H1 (cell line): ENCODE data around the gene RBM6. TPM values are rescaled to one million over a fixed set of nuclear protein-coding genes. Genes with fewer than 3 reads are reported as not detected.

Experiments used
- CTCF ChIA-PET: fragments of 300-600 bp; sonication (Branson Sonifier 250); formaldehyde crosslinking; loops from one replicate; lab custom pipeline; 2021; ENCODE audit not compliant: partially characterized antibody; lab: Charles Lee
- POLR2A ChIA-PET: fragments of 300-600 bp; sonication (Branson Sonifier 250); formaldehyde crosslinking; loops from one replicate; lab custom pipeline; 2021; ENCODE audit warnings: inconsistent platforms; ENCODE audit not compliant: partially characterized antibody; lab: Charles Lee
- DNase-seq, 2 experiments: peaks; one replicate each; pipeline versions ENCODE4 v3.0.0 to v3.0.0-alpha.2; 2010 to 2022; ENCODE audit warnings: low spot score in 2 of 2, low read depth in 1 of 2, mixed read lengths in 1 of 2
- FAIRE-seq: peaks from 2 replicates; lab custom pipeline; 2011; peaks lifted over from hg19 to GRCh38; lab: Jason Lieb, UNC
- H2AFZ ChIP-seq: 2 replicates; pipeline ENCODE4 v1.8.1; 2012; ENCODE audit warnings: low read length, inconsistent platforms
- H2AK5ac ChIP-seq: 2 replicates; pipeline ENCODE4 v1.6.1; 2013; ENCODE audit warnings: low read depth, low read length
- H2BK120ac ChIP-seq: replicated peaks from 2 replicates; pipeline ENCODE3; 2013; ENCODE audit warnings: low read depth, low read length, inconsistent platforms
- H2BK12ac ChIP-seq: 2 replicates; pipeline ENCODE4 v1.6.1; 2013; ENCODE audit warnings: low read depth, low read length
- H2BK15ac ChIP-seq: 2 replicates; pipeline ENCODE4 v1.6.1; 2013; ENCODE audit warnings: low read length
- H2BK20ac ChIP-seq: 2 replicates; pipeline ENCODE4 v1.6.1; 2013; ENCODE audit warnings: low read length
- H2BK5ac ChIP-seq: 2 replicates; pipeline ENCODE4 v1.6.1; 2013; ENCODE audit warnings: low read depth, low read length
- H3K14ac ChIP-seq: 2 replicates; pipeline ENCODE4 v1.6.1; 2013; ENCODE audit warnings: inconsistent platforms; ENCODE audit not compliant: insufficient read length
- H3K18ac ChIP-seq: 2 replicates; pipeline ENCODE4 v1.6.1; 2013; ENCODE audit warnings: low read length; ENCODE audit errors: extremely low read depth
- H3K23ac ChIP-seq: 2 replicates; pipeline ENCODE4 v1.6.1; 2013; ENCODE audit warnings: inconsistent platforms; ENCODE audit not compliant: insufficient read length
- H3K23me2 ChIP-seq: 2 replicates; pipeline ENCODE4 v1.6.1; 2013; ENCODE audit warnings: low read depth, low read length
- H3K27ac ChIP-seq: 2 replicates; pipeline ENCODE4 v1.6.1; 2011; ENCODE audit warnings: low read depth, low read length, inconsistent platforms
- H3K27me3 ChIP-seq, 4 experiments: replicated peaks in 1 of 4; 1 replicate in 1 of 4; 2 replicates in 3 of 4; pipeline versions ENCODE4 v1.6.1 to v1.8.1; 2011 to 2013; ENCODE audit warnings: low read length in 3 of 4, mild to moderate bottlenecking in 3 of 4, inconsistent platforms in 2 of 4, mixed read lengths in 2 of 4, moderate library complexity in 1 of 4; ENCODE audit not compliant: control insufficient read depth in 3 of 4, insufficient read depth in 3 of 4; ENCODE audit errors: extremely low read depth in 1 of 4
- H3K36me3 ChIP-seq, 4 experiments: 2 replicates each; pipeline versions ENCODE4 v1.6.1 to v1.8.1; 2011 to 2013; ENCODE audit warnings: mild to moderate bottlenecking in 4 of 4, low read length in 3 of 4, moderate library complexity in 2 of 4, control low read depth in 1 of 4, inconsistent platforms in 1 of 4; ENCODE audit not compliant: insufficient read depth in 4 of 4, control insufficient read depth in 2 of 4
- H3K4ac ChIP-seq: replicated peaks from 2 replicates; pipeline ENCODE3; 2013; ENCODE audit warnings: low read length, low read depth, mixed read lengths, inconsistent platforms; ENCODE audit not compliant: insufficient read length
- H3K4me1 ChIP-seq, 4 experiments: replicated peaks in 1 of 4; 1 replicate in 1 of 4; 2 replicates in 3 of 4; pipeline versions ENCODE4 v1.6.1 to v1.8.1; 2011 to 2013; ENCODE audit warnings: low read length in 3 of 4, inconsistent platforms in 2 of 4, mixed read lengths in 1 of 4; ENCODE audit not compliant: insufficient read depth in 4 of 4, control insufficient read depth in 3 of 4
- H3K4me2 ChIP-seq, 2 experiments: 2 replicates each; pipeline versions ENCODE4 v1.6.1 to v1.8.1; 2011 to 2013; ENCODE audit warnings: low read depth in 2 of 2, low read length in 2 of 2, control low read depth in 1 of 2, inconsistent platforms in 1 of 2, mild to moderate bottlenecking in 1 of 2; ENCODE audit not compliant: insufficient read depth in 1 of 2
- H3K4me3 ChIP-seq, 4 experiments: fragments of 200-600, 300-600 bp in 1 of 4; sonication (generic), shearing (Covaris generic), sonication (Bioruptor Twin) in 1 of 4; 2 replicates each; pipeline versions ENCODE4 v1.5.1 to v1.8.1; 2011 to 2016; ENCODE audit warnings: low read length in 4 of 4, low read depth in 3 of 4, control low read depth in 2 of 4, inconsistent platforms in 2 of 4, mild to moderate bottlenecking in 2 of 4, mixed read lengths in 1 of 4, moderate library complexity in 1 of 4; ENCODE audit not compliant: insufficient read depth in 2 of 4; ENCODE audit errors: extremely low read depth in 1 of 4
- H3K56ac ChIP-seq: replicated peaks from 2 replicates; pipeline ENCODE3; 2013; ENCODE audit warnings: low read depth, mild to moderate bottlenecking, mixed read lengths, low read length, inconsistent platforms; ENCODE audit not compliant: insufficient read length
- H3K79me1 ChIP-seq: 2 replicates; pipeline ENCODE4 v1.6.1; 2013; ENCODE audit warnings: low read depth, low read length, control low read depth
- H3K79me2 ChIP-seq, 2 experiments: 2 replicates each; pipeline versions ENCODE4 v1.6.1 to v1.8.1; 2012 to 2013; ENCODE audit warnings: low read length in 2 of 2, mild to moderate bottlenecking in 2 of 2, inconsistent platforms in 1 of 2; ENCODE audit not compliant: insufficient read depth in 2 of 2, control insufficient read depth in 1 of 2
- H3K9ac ChIP-seq, 4 experiments: replicated peaks in 1 of 4; 1 replicate in 1 of 4; 2 replicates in 3 of 4; pipeline versions ENCODE4 v1.6.1 to v1.8.1; 2011 to 2013; ENCODE audit warnings: low read depth in 3 of 4, low read length in 3 of 4, control low read depth in 2 of 4, mild to moderate bottlenecking in 2 of 4, moderate library complexity in 2 of 4, inconsistent platforms in 1 of 4; ENCODE audit errors: extremely low read depth in 1 of 4
- H3K9me3 ChIP-seq, 2 experiments: 2 replicates each; pipeline versions ENCODE4 v1.6.1 to v1.8.1; 2012 to 2013; ENCODE audit warnings: mild to moderate bottlenecking in 2 of 2, moderate library complexity in 2 of 2, control low read depth in 1 of 2, inconsistent platforms in 1 of 2, low read depth in 1 of 2, low read length in 1 of 2, mixed read lengths in 1 of 2; ENCODE audit not compliant: insufficient read depth in 2 of 2
- H4K20me1 ChIP-seq, 2 experiments: replicated peaks in 1 of 2; 2 replicates each; pipeline versions ENCODE3 to v1.8.1; 2011 to 2013; ENCODE audit warnings: inconsistent platforms in 2 of 2, low read length in 2 of 2, mild to moderate bottlenecking in 1 of 2; ENCODE audit not compliant: insufficient read depth in 2 of 2, control insufficient read depth in 1 of 2
- H4K5ac ChIP-seq: 2 replicates; pipeline ENCODE4 v1.6.1; 2013; ENCODE audit warnings: low read length, low read depth, mixed read lengths, inconsistent platforms; ENCODE audit not compliant: insufficient read length
- H4K8ac ChIP-seq: 2 replicates; pipeline ENCODE4 v1.8.0; 2013; ENCODE audit warnings: mild to moderate bottlenecking, moderate library complexity, low read length, inconsistent platforms; ENCODE audit not compliant: insufficient read depth; ENCODE audit errors: extremely low read depth
- H4K91ac ChIP-seq: replicated peaks from 2 replicates; pipeline ENCODE3; 2013; ENCODE audit warnings: low read length, mixed read lengths, inconsistent platforms; ENCODE audit not compliant: insufficient read length
- CBX8 ChIP-seq: fragments of 300-800, 300-1000 bp; sonication (generic); IDR thresholded peaks from 2 replicates; pipeline ENCODE4 v1.7.1; 2016; ENCODE audit warnings: low read depth, low read length, borderline replicate concordance
- GABPA ChIP-seq: IDR thresholded peaks from 2 replicates; pipeline ENCODE4 v1.6.1; 2011; ENCODE audit warnings: mild to moderate bottlenecking, low read length, moderate library complexity, borderline replicate concordance; ENCODE audit not compliant: insufficient read depth
- GTF2F1 ChIP-seq: IDR thresholded peaks from 2 replicates; pipeline ENCODE4 v1.6.1; 2012; ENCODE audit warnings: low read depth, low read length, improper control_type of control experiment, borderline replicate concordance
- HDAC2 ChIP-seq, 2 experiments: fragments of 300-600 bp in 1 of 2; sonication (generic) in 1 of 2; IDR thresholded peaks; 2 replicates each; pipeline ENCODE4 v1.6.1; 2011 to 2012; ENCODE audit warnings: low read depth in 2 of 2, low read length in 2 of 2, mild to moderate bottlenecking in 2 of 2, moderate library complexity in 2 of 2, borderline replicate concordance in 1 of 2, inconsistent platforms in 1 of 2
- JUN ChIP-seq: IDR thresholded peaks from 2 replicates; pipeline ENCODE4 v1.6.1; 2011; ENCODE audit warnings: low read depth, mild to moderate bottlenecking, improper control_type of control experiment, low read length
- POLR2AphosphoS5 ChIP-seq: IDR thresholded peaks from 2 replicates; pipeline ENCODE4 v1.6.1; 2011; ENCODE audit warnings: low read depth, low read length
- RFX5 ChIP-seq: IDR thresholded peaks from 2 replicates; pipeline ENCODE4 v1.6.1; 2011; ENCODE audit warnings: low read depth, low read length, improper control_type of control experiment, borderline replicate concordance
- SAP30 ChIP-seq: fragments of 300-600 bp; sonication (generic); IDR thresholded peaks from 2 replicates; pipeline ENCODE4 v1.7.1; 2012; ENCODE audit warnings: low read length, moderate library complexity, mild to moderate bottlenecking, inconsistent platforms; ENCODE audit not compliant: insufficient read depth, insufficient replicate concordance
- SIX5 ChIP-seq: IDR thresholded peaks from 2 replicates; pipeline ENCODE4 v1.6.1; 2011; ENCODE audit warnings: mild to moderate bottlenecking, low read depth, low read length
- SP1 ChIP-seq: IDR thresholded peaks from 2 replicates; pipeline ENCODE4 v1.6.1; 2011; ENCODE audit warnings: low read depth, low read length
- SRF ChIP-seq: IDR thresholded peaks from 2 replicates; pipeline ENCODE4 v1.6.1; 2011; ENCODE audit warnings: mild to moderate bottlenecking, low read depth, low read length, moderate library complexity
- SUZ12 ChIP-seq: fragments of 200-600 bp; sonication (generic); IDR thresholded peaks from 2 replicates; pipeline ENCODE4 v1.6.1; 2012; ENCODE audit warnings: mild to moderate bottlenecking, inconsistent platforms, low read length, moderate library complexity, mixed read lengths
- TEAD4 ChIP-seq: IDR thresholded peaks from 2 replicates; pipeline ENCODE4 v1.6.1; 2012; ENCODE audit warnings: low read depth, low read length, inconsistent platforms, mixed read lengths
- YY1 ChIP-seq: IDR thresholded peaks from 2 replicates; pipeline ENCODE4 v1.6.1; 2011; ENCODE audit warnings: low read depth, mild to moderate bottlenecking, low read length
- WGBS, 2 experiments: shearing (Covaris generic) in 1 of 2; methylation state at CpG; one replicate each; pipeline versions ENCODE4 v1.1.6 to v1.1.7; 2013 to 2015; ENCODE audit warnings: low lambda C conversion rate in 2 of 2, mixed read lengths in 2 of 2, inconsistent platforms in 1 of 2, low coverage in 1 of 2, missing lambda C conversion rate in 1 of 2; ENCODE audit not compliant: insufficient replicate concordance in 2 of 2, insufficient coverage in 1 of 2, insufficient read length in 1 of 2; ENCODE audit errors: extremely low coverage in 1 of 2, missing lambda C conversion rate in 1 of 2; 5-methylcytosine and 5-hydroxymethylcytosine counted together
- polyA plus RNA-seq, 7 experiments: library from polyadenylated mRNA; depleted of rRNA in 3 of 7; stranded (reverse) in 5 of 7; unstranded in 2 of 7; fragments of >200 nt in 5 of 7; fragments of 200-250 nt in 2 of 7; gene quantifications; 1 replicate in 5 of 7; 2 replicates in 1 of 7; 4 replicates in 1 of 7; pipeline versions ENCODE4 v1.2.1 to v1.2.3, GENCODE V29; 2011 to 2013; ENCODE audit warnings: missing spikeins in 2 of 7, mixed read lengths in 2 of 7
- total RNA-seq: library from RNA; stranded (reverse); fragmentation: NEBNext Ultra II Directional; extraction: Animal tissue kit (Norgen Biotek cat#: 25700); gene quantifications from 2 replicates; pipeline ENCODE4 v1.2.1, GENCODE V29; 2021

RBM6 gene
- total and polyA plus RNA-seq, 2 of the 8 experiments (the other 6 are each of a cell fraction or from before 2014, with no cell fraction given), result 30.6 to 80.1 TPM

DNA sequence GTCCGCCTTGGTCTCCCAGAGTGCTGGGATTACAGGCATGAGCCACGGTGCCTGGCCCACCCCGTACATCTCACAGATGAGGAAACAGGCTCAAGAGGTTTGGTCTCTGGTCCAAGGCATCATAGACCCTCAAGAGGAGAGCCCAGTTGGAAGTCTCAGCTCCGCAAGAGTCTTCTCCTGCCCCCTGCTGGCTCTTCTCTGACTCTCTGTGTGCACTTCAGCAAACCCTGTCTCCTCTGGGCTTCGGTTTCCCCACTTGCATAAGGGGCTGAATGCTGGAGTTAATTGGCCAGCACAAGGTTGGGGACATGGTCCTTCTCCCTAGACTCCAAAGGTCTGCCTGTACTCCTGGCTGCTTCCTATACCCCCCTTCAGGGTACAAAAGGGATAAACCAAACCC, 40.1 kb upstream of the RBM6 start:
- no peak overlapping the region for H2AFZ ChIP-seq
- DNase-seq, result peak in 1 of 2 experiments; percentile 64
- H4K20me1 ChIP-seq, result peaks cover 0 to 2% of the 10 kb centered on the region in 2 experiments
- 75% methylated on average over 5 of the region's 5 CpGs; no CpG with 5 or more reads in 1 of the 2 experiments for WGBS, 2 experiments
- H3K79me1 ChIP-seq, result no peaks in the 10 kb centered on the region
- no peak overlapping the region for H3K4ac ChIP-seq
- no peaks in the 10 kb centered on the region for H3K9me3 ChIP-seq
- H3K4me2 ChIP-seq, result no peak overlapping the region
- no peak overlapping the region for H3K23ac ChIP-seq
- H3K36me3 ChIP-seq, result no peaks in the 10 kb centered on the region
- H3K18ac ChIP-seq, result no peak overlapping the region
- no peak overlapping the region for H4K91ac ChIP-seq
- ChIA-PET POLR2A (interaction anchor here (0.9 to 3.0 kb wide), 7 partner anchors 11 to 96 kb away, joined by 3 to 16 read pairs (median 3); partner anchors contain the start of genes INKA1 and TRAIP), CTCF (interaction anchor here (0.6 to 16.1 kb wide), 31 partner anchors 10 to 712 kb away, joined by 3 to 306 read pairs (median 5); partner anchors contain the start of genes AMIGO3, CAMKV, CDHR4 and INKA1)
- H2BK12ac ChIP-seq, result no peak overlapping the region
- H3K56ac ChIP-seq, result no peak overlapping the region
- H4K8ac ChIP-seq, result no peak overlapping the region
- H3K27ac ChIP-seq, result no peak overlapping the region
- H2BK120ac ChIP-seq, result no peak overlapping the region
- no peak overlapping the region for H2BK20ac ChIP-seq
- H3K79me2 ChIP-seq, result no peaks in the 10 kb centered on the region
- no peak overlapping the region for H4K5ac ChIP-seq
- H3K9ac ChIP-seq, result no peak overlapping the region
- no peak for FAIRE-seq
- H3K23me2 ChIP-seq, result no peaks in the 10 kb centered on the region; the same call in 1 of the 2 replicates
- no peak overlapping the region for H2BK5ac ChIP-seq
- no peak overlapping the region for H3K4me3 ChIP-seq
- peaks cover 0 to 9% (median 8%) of the 10 kb centered on the region in 4 experiments; a peak in 6 of 7 replicates for H3K4me1 ChIP-seq
- H2BK15ac ChIP-seq, result no peak overlapping the region
- H3K27me3 ChIP-seq, result peaks cover 0 to 3% (median 1%) of the 10 kb centered on the region in 4 experiments; a peak in 3 of 7 replicates
- H2AK5ac ChIP-seq, result no peak overlapping the region
- no peak overlapping the region for H3K14ac ChIP-seq
- TF ChIP-seq RFX5 (no peak), CBX8 (no peak), SP1 (no peak), YY1 (no peak), SIX5 (no peak), HDAC2 (IDR thresholded peaks at IDR 0.05; ENCODE audit: borderline replicate concordance in 1 of 2, low read depth in 2 of 2, low read length in 2 of 2) (no peak), JUN (no peak), TEAD4 (no peak), SUZ12 (no peak), GABPA (no peak), SRF (no peak), GTF2F1 (no peak), POLR2AphosphoS5 (no peak), SAP30 (no peak)
